ENCODE results near the gene DHRS1. TPM values are rescaled to one million over a fixed set of nuclear protein-coding genes. Genes with fewer than 3 reads are reported as not detected.

DHRS1 gene
- total and polyA plus RNA-seq, 8 donors = 24.9 to 55.5 (median 42.6) TPM

- Histone ChIP-seq H3K36me3 (peaks cover 0 to 69% of the 10 kb centered on the region in 2 donors), H3K9me3 (no peaks in the 10 kb centered on the region), H3K27me3 (no peaks in the 10 kb centered on the region), H3K4me3 (no peak overlapping the region), H3K4me1 (peaks cover 0 to 3% of the 10 kb centered on the region in 2 donors), H3K27ac (no peak overlapping the region)
- intact Hi-C loops (cut with DNase I) = no loop called here
- ATAC-seq = no peak
- DNase-seq = no peak
- no peak for TF ChIP-seq CTCF (IDR thresholded peaks at IDR 0.05)
Observed at GRCh38 chr14:24291446-24292117, 8.0 kb downstream of the DHRS1 start.

- no peak for ATAC-seq
- H3K9me3 ChIP-seq = no peaks in the 10 kb centered on the region
- no peaks in the 10 kb centered on the region for H3K27me3 ChIP-seq
- no peaks in the 10 kb centered on the region for H3K4me1 ChIP-seq
- DNase-seq = no peak
- peaks cover 0 to 63% of the 10 kb centered on the region in 2 donors for H3K36me3 ChIP-seq
- intact Hi-C loops (cut with DNase I) = no loop called here
- no peak overlapping the region for H3K4me3 ChIP-seq
- no peak overlapping the region for H3K27ac ChIP-seq
- no peak for TF ChIP-seq CTCF (IDR thresholded peaks at IDR 0.05)
Observed at GRCh38 chr14:24290746-24291145, 8.8 kb downstream of the DHRS1 start.

- H3K36me3 ChIP-seq = peaks cover 0 to 54% of the 10 kb centered on the region in 2 donors
- no peaks in the 10 kb centered on the region for H3K9me3 ChIP-seq
- intact Hi-C loops (cut with DNase I) = no loop called here
- H3K4me3 ChIP-seq = no peak overlapping the region
- TF ChIP-seq CTCF (IDR thresholded peaks at IDR 0.05) = no peak
- ATAC-seq = no peak
- no peak for DNase-seq
- H3K4me1 ChIP-seq = no peaks in the 10 kb centered on the region
- H3K27ac ChIP-seq = no peak overlapping the region
- no peaks in the 10 kb centered on the region for H3K27me3 ChIP-seq
Observed at GRCh38 chr14:24289649-24290280, 9.8 kb downstream of the DHRS1 start.

- H3K27me3 ChIP-seq = no peaks in the 10 kb centered on the region
- DNase-seq = no peak
- no peak overlapping the region for H3K4me3 ChIP-seq
- no peak for ATAC-seq
- H3K9me3 ChIP-seq = no peaks in the 10 kb centered on the region
- no peak for TF ChIP-seq CTCF (IDR thresholded peaks at IDR 0.05)
- intact Hi-C loops (cut with DNase I) = no loop called here
- H3K36me3 ChIP-seq = peaks cover 0 to 36% of the 10 kb centered on the region in 2 donors
- H3K4me1 ChIP-seq = peaks cover 0 to 10% of the 10 kb centered on the region in 2 donors
- H3K27ac ChIP-seq = no peak overlapping the region
Observed at GRCh38 chr14:24286996-24287395, 12.6 kb downstream of the DHRS1 start.

- Histone ChIP-seq H3K4me3 (no peak overlapping the region), H3K27ac (no peak overlapping the region), H3K36me3 (peaks cover 0 to 19% of the 10 kb centered on the region in 2 donors), H3K27me3 (no peaks in the 10 kb centered on the region), H3K4me1 (peaks cover 0 to 27% of the 10 kb centered on the region in 2 donors), H3K9me3 (no peaks in the 10 kb centered on the region)
- DNase-seq (no peak), ATAC-seq (no peak)
- no peak for TF ChIP-seq CTCF (IDR thresholded peaks at IDR 0.05)
- intact Hi-C loops (cut with DNase I) = no loop called here
Observed at GRCh38 chr14:24285351-24285750, 14.2 kb downstream of the DHRS1 start.

Data from left lung (tissue), 10 donors.